Neural cell (in vitro differentiated cells): ENCODE measurements around the gene ATP13A3. TPM values are rescaled to one million over a fixed set of nuclear protein-coding genes. Genes with fewer than 3 reads are reported as not detected.

Experiments used
- H2AFZ ChIP-seq: fragments of 200-600, 300-800 bp; sonication (generic), shearing (Covaris generic); 2 replicates; pipeline ENCODE4 v1.6.0; 2014; ENCODE audit warnings: low read depth, mild to moderate bottlenecking, antibody characterized with exemption, low read length, moderate library complexity
- H3F3A ChIP-seq: fragments of 200-600 bp; shearing (Covaris generic); 2 replicates; pipeline ENCODE4 v1.6.1; 2016; ENCODE audit warnings: mild to moderate bottlenecking, moderate library complexity, mixed read lengths, antibody characterized with exemption, low read length; ENCODE audit not compliant: insufficient read depth, poor library complexity, severe bottlenecking
- H3K27ac ChIP-seq: fragments of 200-600, 300-800 bp; sonication (generic), shearing (Covaris generic); 2 replicates; pipeline ENCODE4 v1.5.1; 2014; ENCODE audit warnings: mild to moderate bottlenecking, low read length, moderate library complexity
- H3K27me3 ChIP-seq: fragments of 300-800, 200-600 bp; sonication (generic), shearing (Covaris generic); 2 replicates; pipeline ENCODE4 v1.6.0; 2014; ENCODE audit warnings: mild to moderate bottlenecking, low read depth, low read length, moderate library complexity; ENCODE audit not compliant: insufficient read depth
- H3K36me3 ChIP-seq: fragments of 300-800, 200-600 bp; sonication (generic), shearing (Covaris generic); 2 replicates; pipeline ENCODE4 v1.5.1; 2014; ENCODE audit warnings: mild to moderate bottlenecking, antibody characterized with exemption, low read length, moderate library complexity; ENCODE audit not compliant: insufficient read depth
- H3K4me2 ChIP-seq: fragments of 300-800, 200-600 bp; sonication (generic), shearing (Covaris generic); 2 replicates; pipeline ENCODE4 v1.6.0; 2014; ENCODE audit warnings: mild to moderate bottlenecking, low read length
- H3K4me3 ChIP-seq: fragments of 300-800, 200-600 bp; sonication (generic), shearing (Covaris generic); 2 replicates; pipeline ENCODE4 v1.5.1; 2014; ENCODE audit warnings: mild to moderate bottlenecking, low read length, moderate library complexity
- H3K79me2 ChIP-seq: fragments of 200-600 bp; shearing (Covaris generic); replicated peaks from 2 replicates; pipeline ENCODE4 v1.6.0; 2014; ENCODE audit warnings: mild to moderate bottlenecking, low read length, moderate library complexity; ENCODE audit not compliant: insufficient read depth
- H3K9ac ChIP-seq: fragments of 300-800, 200-600 bp; sonication (generic), shearing (Covaris generic); 2 replicates; pipeline ENCODE4 v1.6.1; 2016; ENCODE audit warnings: mild to moderate bottlenecking, low read length, mixed read lengths
- H3K9me2 ChIP-seq: fragments of 200-600 bp; shearing (Covaris generic); 2 replicates; pipeline ENCODE4 v1.6.1; 2016; ENCODE audit warnings: mild to moderate bottlenecking, low read length, mixed read lengths; ENCODE audit not compliant: insufficient read depth
- H3K9me3 ChIP-seq: fragments of 200-600, 300-800 bp; sonication (generic), shearing (Covaris generic); 2 replicates; pipeline ENCODE4 v1.6.1; 2016; ENCODE audit warnings: mild to moderate bottlenecking, mixed run types, low read length, moderate library complexity, mixed read lengths
- H4K20me1 ChIP-seq: fragments of 200-600 bp; shearing (Covaris generic); 2 replicates; pipeline ENCODE4 v1.6.1; 2016; ENCODE audit warnings: mild to moderate bottlenecking, mixed run types; ENCODE audit not compliant: insufficient read depth
- CTCF ChIP-seq: fragments of 450-650 bp; IDR thresholded peaks from 2 replicates; pipeline ENCODE4 v1.5.1; 2014; ENCODE audit warnings: antibody characterized with exemption, mild to moderate bottlenecking, moderate library complexity; ENCODE audit not compliant: poor library complexity, severe bottlenecking
- EP300 ChIP-seq: fragments of 450-650 bp; conservative IDR thresholded peaks from 2 replicates; pipeline ENCODE4 v1.6.1; 2014; ENCODE audit warnings: antibody characterized with exemption, mild to moderate bottlenecking, moderate library complexity; ENCODE audit not compliant: poor library complexity, severe bottlenecking
- EZH2 ChIP-seq: fragments of 200-600, 300-800 bp; shearing (Covaris generic), sonication (generic); IDR thresholded peaks from 2 replicates; pipeline ENCODE4 v1.6.1; 2014; ENCODE audit warnings: antibody characterized with exemption, low read length, borderline replicate concordance, mild to moderate bottlenecking; ENCODE audit not compliant: insufficient read depth, poor library complexity, severe bottlenecking
- MXI1 ChIP-seq: fragments of 450-650 bp; conservative IDR thresholded peaks from 2 replicates; pipeline ENCODE4 v1.6.1; 2014; ENCODE audit warnings: antibody characterized with exemption, mild to moderate bottlenecking; ENCODE audit not compliant: poor library complexity, severe bottlenecking
- POLR2AphosphoS5 ChIP-seq: IDR thresholded peaks from 2 replicates; pipeline ENCODE4 v1.6.1; 2012
- RAD21 ChIP-seq: fragments of 450-650 bp; conservative IDR thresholded peaks from 2 replicates; pipeline ENCODE4 v1.6.1; 2014; ENCODE audit warnings: antibody characterized with exemption, mild to moderate bottlenecking, moderate library complexity
- REST ChIP-seq: IDR thresholded peaks from 2 replicates; pipeline ENCODE4 v1.6.1; 2012; ENCODE audit warnings: borderline replicate concordance
- SMC3 ChIP-seq: fragments of 450-650 bp; conservative IDR thresholded peaks from 2 replicates; pipeline ENCODE4 v1.6.1; 2014; ENCODE audit warnings: antibody characterized with exemption, mild to moderate bottlenecking, moderate library complexity; ENCODE audit not compliant: poor library complexity
- TAF1 ChIP-seq: IDR thresholded peaks from 2 replicates; pipeline ENCODE4 v1.6.1; 2012; ENCODE audit warnings: low read depth
- polyA plus RNA-seq: library from polyadenylated mRNA; depleted of rRNA; stranded (reverse); fragments of >200 nt; gene quantifications from 2 replicates; pipeline ENCODE4 v1.2.3, GENCODE V29; 2014

The ATP13A3 gene
- polyA plus RNA-seq, 1 donor from 2014 or later: 64.7 TPM

- Histone ChIP-seq H3K9me2 (no peaks in the 10 kb centered on the region), H3K27ac (no peak overlapping the region), H2AFZ (no peak overlapping the region), H4K20me1 (no peaks in the 10 kb centered on the region), H3K4me3 (no peak overlapping the region), H3K36me3 (no peaks in the 10 kb centered on the region), H3K27me3 (no peaks in the 10 kb centered on the region), H3K4me2 (no peak overlapping the region), H3K9ac (no peak overlapping the region), H3K79me2 (no peaks in the 10 kb centered on the region), H3F3A (no peaks in the 10 kb centered on the region), H3K9me3 (no peaks in the 10 kb centered on the region)
- no peak for TF ChIP-seq POLR2AphosphoS5
- no peak for TF ChIP-seq EZH2
- TF ChIP-seq EP300: no peak
- TF ChIP-seq MXI1: no peak
- TF ChIP-seq SMC3: no peak
- no peak for TF ChIP-seq REST
- no peak for TF ChIP-seq TAF1
- TF ChIP-seq RAD21: no peak
- no peak for TF ChIP-seq CTCF
Measured at GRCh38 chr3:194379231-194379630, 107.6 kb downstream of the ATP13A3 start.

GRCh38 chr3:194377708-194378107 is 109.1 kb downstream of the ATP13A3 start:
- Histone ChIP-seq H3K9me3 (no peaks in the 10 kb centered on the region), H3F3A (no peaks in the 10 kb centered on the region), H3K79me2 (no peaks in the 10 kb centered on the region), H3K27me3 (no peaks in the 10 kb centered on the region), H3K9ac (no peak overlapping the region), H3K36me3 (no peaks in the 10 kb centered on the region), H4K20me1 (no peaks in the 10 kb centered on the region), H2AFZ (no peak overlapping the region), H3K4me2 (no peak overlapping the region), H3K9me2 (no peaks in the 10 kb centered on the region), H3K27ac (no peak overlapping the region), H3K4me3 (no peak overlapping the region)
- TF ChIP-seq TAF1 (no peak), EZH2 (no peak), EP300 (no peak), MXI1 (no peak), POLR2AphosphoS5 (no peak), SMC3 (no peak), CTCF (no peak), REST (no peak), RAD21 (no peak)
